COLO829 (cell line): ENCODE results near the gene CFD.

Experiments
- DNase-seq: peaks from one replicate; pipeline ENCODE4 v3.0.0; 2012; ENCODE audit warnings: low spot score

CFD gene

DNA sequence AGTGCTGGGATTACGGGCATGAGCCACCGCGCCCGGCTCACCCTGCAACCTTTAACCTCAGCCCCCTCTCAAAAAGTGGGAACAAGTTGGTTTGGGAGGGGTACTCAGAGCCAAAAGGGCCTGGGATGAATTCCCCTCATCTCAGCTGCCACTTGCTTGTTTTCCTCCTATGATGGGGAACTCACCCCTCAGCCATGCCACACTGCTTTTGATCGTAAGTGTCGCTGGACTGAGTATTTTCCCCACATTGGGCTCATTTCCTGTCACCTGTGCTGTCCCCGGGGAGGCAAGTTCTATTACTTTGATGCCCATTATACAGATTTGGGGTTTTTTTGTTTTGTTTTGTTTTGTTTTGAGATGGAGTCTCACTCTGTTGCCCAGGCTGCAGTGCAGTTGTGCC is 47.0 kb downstream of the CFD start:
- DNase-seq, result no peak

DNA sequence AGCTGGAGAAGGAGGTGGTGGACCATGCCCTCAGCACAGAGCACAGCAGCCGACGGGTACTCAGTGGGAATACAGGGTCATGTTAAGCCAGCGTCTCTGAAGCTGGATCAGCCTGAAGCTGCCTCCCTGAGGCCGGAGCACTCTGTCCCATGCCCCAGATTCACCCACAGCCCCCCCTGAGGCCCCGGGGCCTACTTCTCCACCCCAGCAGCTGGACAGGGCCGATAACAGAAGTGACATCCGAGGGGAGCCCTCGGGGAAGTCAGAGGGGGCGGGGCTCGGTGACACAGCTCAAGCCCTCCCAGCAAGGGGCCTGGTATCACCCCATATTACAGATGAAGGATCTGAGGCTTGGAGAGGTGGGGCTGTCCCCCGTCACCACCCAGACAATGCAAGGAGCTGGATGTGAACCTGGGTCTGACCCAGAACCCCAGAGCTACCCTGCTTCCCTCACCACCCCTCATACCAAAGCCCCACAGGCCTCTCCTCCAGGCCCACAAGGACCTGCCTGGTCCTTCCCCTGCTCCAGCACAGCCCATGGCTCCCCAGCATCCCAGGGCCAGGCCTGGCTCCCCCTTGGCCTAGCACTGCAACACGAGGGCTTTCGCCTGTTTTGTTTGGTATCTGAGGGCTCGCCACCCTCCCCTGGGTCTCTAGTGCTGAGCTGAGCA is 47.9 kb downstream of the CFD start:
- DNase-seq, result no peak

DNA sequence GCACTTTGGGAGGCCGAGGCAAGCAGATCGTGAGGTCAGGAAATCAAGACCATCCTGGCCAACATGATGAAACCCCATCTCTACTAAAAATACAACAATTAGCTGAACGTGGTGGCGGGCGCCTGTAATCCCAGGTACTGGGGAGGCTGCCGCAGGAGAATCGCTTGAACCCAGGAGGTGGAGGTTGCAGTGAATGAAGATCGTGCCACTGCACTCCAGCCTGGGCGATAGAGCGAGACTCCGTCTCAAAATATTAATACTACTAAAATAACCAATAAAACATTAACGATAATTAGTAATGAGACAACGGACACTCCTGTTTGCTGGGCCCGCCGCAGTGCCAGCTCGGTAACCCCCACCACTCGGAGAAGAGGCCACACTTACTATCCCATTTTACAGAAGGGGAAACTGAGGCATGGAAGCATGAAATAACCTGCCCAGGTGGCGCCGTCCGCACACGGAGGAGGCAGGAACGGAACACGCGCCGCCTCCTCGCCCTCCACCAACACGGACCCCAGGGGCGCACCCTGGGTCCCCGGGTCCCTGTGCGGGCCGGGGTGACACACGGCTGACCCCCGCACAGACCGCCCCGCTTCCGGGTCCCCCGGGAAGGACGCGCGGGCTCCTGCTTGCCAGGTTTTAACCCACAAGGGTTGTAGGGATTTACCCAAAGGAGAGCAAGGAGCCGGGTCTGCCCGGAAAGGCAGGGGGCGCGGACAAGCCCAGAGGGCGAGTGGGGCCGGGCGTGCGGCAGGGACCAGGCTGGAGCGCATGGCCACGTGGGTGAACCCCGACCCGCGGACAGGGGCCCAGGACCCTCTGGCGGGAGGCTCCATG is 52.0 kb downstream of the CFD start:
- no peak for DNase-seq

DNA sequence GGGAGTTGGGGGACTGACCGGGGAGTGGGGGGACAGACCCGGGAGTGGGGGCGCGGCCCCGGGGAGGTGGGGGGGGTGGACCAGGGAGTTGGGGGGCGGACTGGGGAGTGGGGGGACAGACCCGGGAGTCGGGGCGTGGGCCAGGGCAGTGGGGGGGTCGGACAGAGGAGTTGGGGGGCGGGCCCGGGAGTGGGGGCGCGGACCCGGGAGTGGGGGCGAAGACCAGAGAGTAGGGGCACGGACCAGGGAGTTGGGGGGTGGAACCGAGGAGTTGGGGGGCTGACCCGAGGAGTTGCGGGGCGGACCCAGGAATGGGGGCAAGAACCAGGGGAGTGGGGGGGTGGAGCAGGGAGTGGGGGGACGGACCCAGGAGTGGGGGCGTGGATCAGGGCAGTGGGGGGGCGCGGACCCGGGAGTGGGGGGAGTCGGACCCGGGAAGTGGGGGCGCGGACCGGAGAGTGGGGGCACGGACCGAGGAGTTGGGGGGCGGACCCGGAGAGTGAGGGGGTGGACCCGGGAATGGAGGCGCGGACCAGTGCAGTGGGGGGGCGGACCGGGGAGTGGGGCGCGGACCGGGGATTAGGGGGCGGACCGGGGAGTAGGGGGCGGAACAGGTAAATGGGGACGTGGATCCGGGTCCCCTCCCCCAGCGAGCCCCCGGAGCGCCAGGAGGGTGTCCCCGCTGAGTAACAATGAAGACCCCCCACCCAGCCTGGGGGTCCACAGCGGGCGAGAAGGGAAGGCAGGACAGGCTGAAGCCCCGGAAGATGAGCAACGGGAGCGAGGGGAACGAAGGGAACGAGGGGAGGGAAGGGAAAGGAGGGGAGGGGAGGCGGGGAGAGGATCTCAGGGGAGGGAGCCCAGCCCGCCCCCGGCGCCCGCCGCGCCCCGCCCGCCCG is 53.0 kb downstream of the CFD start:
- DNase-seq, result no peak
